PC-3 (cell line): ENCODE results near the gene KHDC4. TPM values are rescaled to one million over a fixed set of nuclear protein-coding genes. Genes with fewer than 3 reads are reported as not detected.

Experiments
- ATAC-seq: fragments of 200-7000 bp; cut with Tn5 transposase; 2 replicates; pipeline ENCODE4 v1.9.1; 2020; ENCODE audit warnings: mild to moderate bottlenecking, moderate library complexity
- BruUV-seq: library from RNA; stranded (reverse); fragments of 400-500 nt; replicated peaks from 2 replicates; lab custom pipeline; 2021; lab: Mats Ljungman, UMichigan
- CTCF ChIA-PET: fragments of 300-600 bp; sonication (Branson Sonifier 250); formaldehyde crosslinking; loops from one replicate; lab custom pipeline; 2022; ENCODE audit warnings: antibody characterized with exemption; lab: Charles Lee
- POLR2A ChIA-PET: fragments of 300-600 bp; sonication (Branson Sonifier 250); formaldehyde crosslinking; loops from one replicate; lab custom pipeline; 2022; ENCODE audit warnings: antibody characterized with exemption; ENCODE audit not compliant: unreplicated experiment; lab: Charles Lee
- DNase-seq: peaks from one replicate; pipeline ENCODE4 v3.0.0-alpha.2; 2015
- H2AFZ ChIP-seq: fragments of 300-600 bp; sonication (generic); 2 replicates; pipeline ENCODE4 v1.6.0; 2016; ENCODE audit warnings: antibody characterized with exemption, low read length
- H3F3A ChIP-seq: fragments of 300-600 bp; sonication (generic); one replicate; pipeline ENCODE4 v1.6.0; 2017; ENCODE audit warnings: antibody characterized with exemption, low read length, control low read depth, mild to moderate bottlenecking; ENCODE audit not compliant: unreplicated experiment
- H3K27ac ChIP-seq: fragments of 300-600 bp; sonication (generic); 2 replicates; pipeline ENCODE4 v1.5.1; 2016; ENCODE audit warnings: mild to moderate bottlenecking, low read length
- H3K27me3 ChIP-seq: fragments of 300-600 bp; sonication (generic); 2 replicates; pipeline ENCODE4 v1.6.1; 2016; ENCODE audit warnings: low read length, mixed read lengths
- H3K36me3 ChIP-seq: fragments of 300-600 bp; sonication (generic); 2 replicates; pipeline ENCODE4 v1.6.1; 2016; ENCODE audit warnings: low read depth, mixed run types, low read length, mixed read lengths
- H3K4me1 ChIP-seq: fragments of 300-600 bp; sonication (generic); 2 replicates; pipeline ENCODE4 v1.5.1; 2016; ENCODE audit warnings: low read length; ENCODE audit not compliant: insufficient read depth
- H3K4me2 ChIP-seq: fragments of 300-600 bp; sonication (generic); 2 replicates; pipeline ENCODE4 v1.6.0; 2016; ENCODE audit warnings: low read length
- H3K4me3 ChIP-seq: fragments of 300-600 bp; sonication (generic); 2 replicates; pipeline ENCODE4 v1.5.1; 2016; ENCODE audit warnings: mild to moderate bottlenecking, low read length, mixed read lengths
- H3K79me2 ChIP-seq: fragments of 300-600 bp; sonication (generic); 2 replicates; pipeline ENCODE4 v1.6.1; 2017; ENCODE audit warnings: low read length, mixed read lengths
- H3K9ac ChIP-seq: fragments of 300-600 bp; sonication (generic); 2 replicates; pipeline ENCODE4 v1.6.0; 2016; ENCODE audit warnings: mild to moderate bottlenecking, low read length
- H3K9me2 ChIP-seq: fragments of 300-600 bp; sonication (generic); replicated peaks from 2 replicates; pipeline ENCODE4 v1.6.1; 2016; ENCODE audit warnings: mixed run types, low read length, mixed read lengths
- H3K9me3 ChIP-seq: fragments of 300-600 bp; sonication (generic); 2 replicates; pipeline ENCODE4 v1.6.1; 2016; ENCODE audit warnings: low read length, mixed read lengths
- H4K20me1 ChIP-seq: fragments of 300-600 bp; sonication (generic); 2 replicates; pipeline ENCODE4 v1.6.1; 2016; ENCODE audit warnings: low read length, mixed read lengths
- EZH2 ChIP-seq: fragments of 300-600 bp; sonication (generic); IDR thresholded peaks from one replicate; pipeline ENCODE4 v1.6.1; 2017; ENCODE audit warnings: antibody characterized with exemption, mild to moderate bottlenecking, low read length; ENCODE audit not compliant: unreplicated experiment
- EZH2phosphoT487 ChIP-seq: fragments of 300-600 bp; sonication (generic); IDR thresholded peaks from 2 replicates; pipeline ENCODE4 v1.6.1; 2018; ENCODE audit warnings: mild to moderate bottlenecking, antibody characterized with exemption, low read length, borderline replicate concordance
- intact Hi-C: fragments of 100-400 bp; cut with micrococcal nuclease; formaldehyde crosslinking; loops from 2 replicates; pipeline ENCODE4 v1.9.0; 2023
- total RNA-seq: library from RNA; depleted of rRNA; stranded (reverse); fragments of >200 nt; gene quantifications from 2 replicates; pipeline ENCODE4 v1.2.3, GENCODE V29; 2014
- TF ChIP-seq, protein P1 (sequence below): fragments of 300-600 bp; sonication (generic); conservative IDR thresholded peaks from 2 replicates; pipeline ENCODE4 v1.5.1; 2017; ENCODE audit warnings: antibody characterized with exemption, low read depth, mild to moderate bottlenecking, low read length

The KHDC4 gene
- total RNA-seq, 1 experiment from 2014 or later: 63.4 TPM

DNA sequence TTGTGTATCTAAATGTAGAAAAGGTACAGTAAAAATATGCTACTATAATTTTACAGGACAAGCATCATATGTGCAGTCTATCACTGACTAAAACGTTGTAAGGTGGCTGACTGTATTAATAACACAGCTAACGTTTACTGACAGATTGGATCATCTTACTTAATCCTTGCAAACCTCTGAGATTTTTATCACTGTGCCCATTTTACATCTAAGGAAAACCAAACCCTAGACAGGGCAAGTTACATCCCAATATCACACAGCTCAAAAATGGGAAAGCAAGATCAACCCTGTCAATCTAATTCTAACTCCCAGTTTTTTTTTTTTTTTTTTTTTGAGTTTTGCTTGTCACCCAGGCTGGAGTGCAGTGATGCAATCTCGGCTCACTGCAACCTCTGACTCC, 15.6 kb downstream of the KHDC4 start:
- ATAC-seq (no peak), DNase-seq (no peak)
- ChIA-PET POLR2A (interaction anchor here (0.6 kb wide), 1 partner anchor 12 kb away, joined by 16 read pairs; no protein-coding TSS in a partner anchor), CTCF (no interaction called here)
- Histone ChIP-seq H3K27me3 (no peaks in the 10 kb centered on the region), H4K20me1 (peaks cover 33% of the 10 kb centered on the region; the same call in 1 of the 2 replicates), H3K9me2 (no peaks in the 10 kb centered on the region), H3K79me2 (peaks cover 38% of the 10 kb centered on the region), H3K4me1 (peaks cover 5% of the 10 kb centered on the region; the same call in 1 of the 2 replicates), H3F3A (peaks cover 29% of the 10 kb centered on the region), H2AFZ (no peak overlapping the region), H3K27ac (no peak overlapping the region), H3K36me3 (peaks cover 87% of the 10 kb centered on the region), H3K9ac (no peak overlapping the region), H3K4me3 (no peak overlapping the region), H3K9me3 (no peaks in the 10 kb centered on the region), H3K4me2 (no peak overlapping the region)
- intact Hi-C loops: no loop called here
- TF ChIP-seq EZH2phosphoT487 (no peak), EZH2 (no peak)
- TF ChIP-seq, protein P1, sequence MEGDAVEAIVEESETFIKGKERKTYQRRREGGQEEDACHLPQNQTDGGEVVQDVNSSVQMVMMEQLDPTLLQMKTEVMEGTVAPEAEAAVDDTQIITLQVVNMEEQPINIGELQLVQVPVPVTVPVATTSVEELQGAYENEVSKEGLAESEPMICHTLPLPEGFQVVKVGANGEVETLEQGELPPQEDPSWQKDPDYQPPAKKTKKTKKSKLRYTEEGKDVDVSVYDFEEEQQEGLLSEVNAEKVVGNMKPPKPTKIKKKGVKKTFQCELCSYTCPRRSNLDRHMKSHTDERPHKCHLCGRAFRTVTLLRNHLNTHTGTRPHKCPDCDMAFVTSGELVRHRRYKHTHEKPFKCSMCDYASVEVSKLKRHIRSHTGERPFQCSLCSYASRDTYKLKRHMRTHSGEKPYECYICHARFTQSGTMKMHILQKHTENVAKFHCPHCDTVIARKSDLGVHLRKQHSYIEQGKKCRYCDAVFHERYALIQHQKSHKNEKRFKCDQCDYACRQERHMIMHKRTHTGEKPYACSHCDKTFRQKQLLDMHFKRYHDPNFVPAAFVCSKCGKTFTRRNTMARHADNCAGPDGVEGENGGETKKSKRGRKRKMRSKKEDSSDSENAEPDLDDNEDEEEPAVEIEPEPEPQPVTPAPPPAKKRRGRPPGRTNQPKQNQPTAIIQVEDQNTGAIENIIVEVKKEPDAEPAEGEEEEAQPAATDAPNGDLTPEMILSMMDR: no peak
- no TSS peak for BruUV-seq

GRCh38 chr1:155913969-155914757, 20.1 kb downstream of the KHDC4 start:
- BruUV-seq: no TSS peak
- no peak for DNase-seq
- Histone ChIP-seq H3K4me2 (no peak overlapping the region), H3K27ac (no peak overlapping the region), H2AFZ (no peak overlapping the region), H4K20me1 (peaks cover 20% of the 10 kb centered on the region; the same call in 1 of the 2 replicates), H3F3A (peaks cover 53% of the 10 kb centered on the region), H3K27me3 (no peaks in the 10 kb centered on the region), H3K36me3 (peaks cover 63% of the 10 kb centered on the region), H3K9ac (no peak overlapping the region), H3K79me2 (peaks cover 29% of the 10 kb centered on the region), H3K4me3 (no peak overlapping the region), H3K4me1 (peaks cover 32% of the 10 kb centered on the region), H3K9me3 (no peaks in the 10 kb centered on the region), H3K9me2 (no peaks in the 10 kb centered on the region)
- ChIA-PET POLR2A (no interaction called here), CTCF (no interaction called here)
- ATAC-seq: no peak
- intact Hi-C loops: loop anchor here (5.0 kb wide), 1 partner anchor 57 kb away; the partner anchor contains the start of genes GON4L and SYT11
- TF ChIP-seq, protein P1: no peak
- no peak for TF ChIP-seq EZH2phosphoT487
- no peak for TF ChIP-seq EZH2
